PC-9 (cell line): Measurements from ENCODE around the gene ZNF101.

ENCODE experiments used
- EZH2 ChIP-seq: fragments of 200-600 bp; sonication (generic); IDR thresholded peaks from 2 replicates; pipeline ENCODE4 v1.8.0; 2017; ENCODE audit warnings: antibody characterized with exemption, low read depth
- TF ChIP-seq, protein P1 (sequence below): fragments of 200-600 bp; sonication (generic); conservative IDR thresholded peaks from 2 replicates; pipeline ENCODE4 v1.6.1; 2017; ENCODE audit warnings: mixed run types, antibody characterized with exemption, mild to moderate bottlenecking, moderate library complexity

- TF ChIP-seq, protein P1, sequence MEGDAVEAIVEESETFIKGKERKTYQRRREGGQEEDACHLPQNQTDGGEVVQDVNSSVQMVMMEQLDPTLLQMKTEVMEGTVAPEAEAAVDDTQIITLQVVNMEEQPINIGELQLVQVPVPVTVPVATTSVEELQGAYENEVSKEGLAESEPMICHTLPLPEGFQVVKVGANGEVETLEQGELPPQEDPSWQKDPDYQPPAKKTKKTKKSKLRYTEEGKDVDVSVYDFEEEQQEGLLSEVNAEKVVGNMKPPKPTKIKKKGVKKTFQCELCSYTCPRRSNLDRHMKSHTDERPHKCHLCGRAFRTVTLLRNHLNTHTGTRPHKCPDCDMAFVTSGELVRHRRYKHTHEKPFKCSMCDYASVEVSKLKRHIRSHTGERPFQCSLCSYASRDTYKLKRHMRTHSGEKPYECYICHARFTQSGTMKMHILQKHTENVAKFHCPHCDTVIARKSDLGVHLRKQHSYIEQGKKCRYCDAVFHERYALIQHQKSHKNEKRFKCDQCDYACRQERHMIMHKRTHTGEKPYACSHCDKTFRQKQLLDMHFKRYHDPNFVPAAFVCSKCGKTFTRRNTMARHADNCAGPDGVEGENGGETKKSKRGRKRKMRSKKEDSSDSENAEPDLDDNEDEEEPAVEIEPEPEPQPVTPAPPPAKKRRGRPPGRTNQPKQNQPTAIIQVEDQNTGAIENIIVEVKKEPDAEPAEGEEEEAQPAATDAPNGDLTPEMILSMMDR = no peak
- no peak for TF ChIP-seq EZH2
These were observed 23.3 kb upstream of the ZNF101 start for GRCh38 chr19:19645233-19645870.
